ENCODE measurements around the gene NOM1. TPM values are rescaled to one million over a fixed set of nuclear protein-coding genes. Genes with fewer than 3 reads are reported as not detected.

NOM1 gene
- total RNA-seq, 2 experiments from 2014 or later, result 25.5 to 27.6 TPM

GRCh38 chr7:157013602-157014549, 64.4 kb downstream of the NOM1 start:
- Mint-ChIP-seq H3K36me3 (ENCODE audit: low read depth) (no peaks in the 10 kb centered on the region), H3K9me3 (no peaks in the 10 kb centered on the region), H3K4me3 (no peak overlapping the region), H3K27ac (no peak overlapping the region), H3K27me3 (peaks cover 81% of the 10 kb centered on the region), H3K4me1 (ENCODE audit: low read depth) (peaks cover 21% of the 10 kb centered on the region)
- H3K36me3 ChIP-seq (ENCODE audit: insufficient read depth, low read length), result no peaks in the 10 kb centered on the region
- CTCF ChIA-PET, result no interaction called here
- H3K9me3 ChIP-seq (ENCODE audit: control insufficient read depth in 1 of 2, insufficient read depth in 1 of 2, low read length in 2 of 2), result peaks cover 0 to 29% of the 10 kb centered on the region in 2 experiments
- POLR2A ChIA-PET, result interaction anchor here (0.5 to 0.6 kb wide), 2 partner anchors 15 to 1713 kb away, joined by 3 to 4 read pairs; no protein-coding TSS in a partner anchor
- H3K4me1 ChIP-seq (ENCODE audit: insufficient read depth, low read length), result peaks cover 23% of the 10 kb centered on the region
- no peak overlapping the region for H3K4me3 ChIP-seq (ENCODE audit: low read length)
- DNase-seq (no peak), ATAC-seq (ENCODE audit: poor library complexity) (no peak)
- TF ChIP-seq CTCF (IDR thresholded peaks at IDR 0.05), result no peak
- intact Hi-C loops (cut with DNase I, micrococcal nuclease), result no loop called here
- peaks cover 78 to 85% of the 10 kb centered on the region in 2 experiments for H3K27me3 ChIP-seq (ENCODE audit: control insufficient read depth in 1 of 2, insufficient read depth in 2 of 2, low read length in 2 of 2)
- H3K27ac ChIP-seq (ENCODE audit: low read depth in 1 of 2, low read length in 2 of 2), result no peak overlapping the region

- Histone ChIP-seq H3K27me3 (ENCODE audit: control insufficient read depth in 1 of 2, insufficient read depth in 2 of 2, low read length in 2 of 2) (peaks cover 81 to 88% of the 10 kb centered on the region in 2 experiments), H3K27ac (ENCODE audit: low read depth in 1 of 2, low read length in 2 of 2) (no peak overlapping the region), H3K36me3 (ENCODE audit: insufficient read depth, low read length) (no peaks in the 10 kb centered on the region), H3K4me3 (ENCODE audit: low read length) (no peak overlapping the region), H3K9me3 (ENCODE audit: control insufficient read depth in 1 of 2, insufficient read depth in 1 of 2, low read length in 2 of 2) (peaks cover 0 to 31% of the 10 kb centered on the region in 2 experiments), H3K4me1 (ENCODE audit: insufficient read depth, low read length) (peaks cover 25% of the 10 kb centered on the region)
- no peak for TF ChIP-seq CTCF (IDR thresholded peaks at IDR 0.05)
- DNase-seq (no peak), ATAC-seq (ENCODE audit: poor library complexity) (no peak)
- H3K9me3 Mint-ChIP-seq, result no peaks in the 10 kb centered on the region
- CTCF ChIA-PET, result no interaction called here
- intact Hi-C loops (cut with DNase I, micrococcal nuclease), result no loop called here
- peaks cover 83% of the 10 kb centered on the region for H3K27me3 Mint-ChIP-seq
- peaks cover 28% of the 10 kb centered on the region for H3K4me1 Mint-ChIP-seq (ENCODE audit: low read depth)
- POLR2A ChIA-PET, result no interaction called here
- H3K4me3 Mint-ChIP-seq, result no peak overlapping the region
- H3K27ac Mint-ChIP-seq, result no peak overlapping the region
- no peaks in the 10 kb centered on the region for H3K36me3 Mint-ChIP-seq (ENCODE audit: low read depth)
These were observed 65.4 kb downstream of the NOM1 start for GRCh38 chr7:157014635-157015555.

- H3K4me1 ChIP-seq (ENCODE audit: insufficient read depth, low read length), result peaks cover 27% of the 10 kb centered on the region
- ChIA-PET POLR2A (no interaction called here), CTCF (interaction anchor here (0.5 kb wide), 1 partner anchor 131 kb away, joined by 3 read pairs; no protein-coding TSS in a partner anchor)
- no peak for TF ChIP-seq CTCF (IDR thresholded peaks at IDR 0.05)
- no peak for DNase-seq
- H3K27me3 ChIP-seq (ENCODE audit: control insufficient read depth in 1 of 2, insufficient read depth in 2 of 2, low read length in 2 of 2), result peaks cover 91 to 98% of the 10 kb centered on the region in 2 experiments
- H3K36me3 ChIP-seq (ENCODE audit: insufficient read depth, low read length), result no peaks in the 10 kb centered on the region
- H3K27ac Mint-ChIP-seq, result no peak overlapping the region
- no peaks in the 10 kb centered on the region for H3K9me3 Mint-ChIP-seq
- no peaks in the 10 kb centered on the region for H3K36me3 Mint-ChIP-seq (ENCODE audit: low read depth)
- no peak overlapping the region for H3K4me3 Mint-ChIP-seq
- peaks cover 89% of the 10 kb centered on the region for H3K27me3 Mint-ChIP-seq
- H3K27ac ChIP-seq (ENCODE audit: low read depth in 1 of 2, low read length in 2 of 2), result no peak overlapping the region
- H3K4me3 ChIP-seq (ENCODE audit: low read length), result no peak overlapping the region
- intact Hi-C loops (cut with DNase I, micrococcal nuclease), result no loop called here
- ATAC-seq (ENCODE audit: poor library complexity), result no peak
- peaks cover 0 to 32% of the 10 kb centered on the region in 2 experiments for H3K9me3 ChIP-seq (ENCODE audit: control insufficient read depth in 1 of 2, insufficient read depth in 1 of 2, low read length in 2 of 2)
- peaks cover 34% of the 10 kb centered on the region for H3K4me1 Mint-ChIP-seq (ENCODE audit: low read depth)
These were observed 66.5 kb downstream of the NOM1 start for GRCh38 chr7:157016024-157016351.
